Muscle layer of colon (tissue), 2 donors: ENCODE results near the gene CAPN5.

Source experiments
- H3K27ac ChIP-seq: one replicate; pipeline ENCODE4 v1.7.0; 2013; ENCODE audit warnings: low read depth, mild to moderate bottlenecking, low read length, moderate library complexity
- H3K27me3 ChIP-seq, 2 donors: one replicate each; pipeline ENCODE4 v1.7.0; 2013; ENCODE audit warnings: low read length in 2 of 2, mild to moderate bottlenecking in 2 of 2; ENCODE audit not compliant: insufficient read depth in 2 of 2, control insufficient read depth in 1 of 2
- H3K36me3 ChIP-seq: one replicate; pipeline ENCODE4 v1.7.0; 2013; ENCODE audit warnings: mild to moderate bottlenecking, low read length; ENCODE audit not compliant: insufficient read depth
- H3K4me1 ChIP-seq: one replicate; pipeline ENCODE4 v1.7.0; 2013; ENCODE audit warnings: mild to moderate bottlenecking, low read length; ENCODE audit not compliant: insufficient read depth
- H3K4me3 ChIP-seq, 2 donors: one replicate each; pipeline ENCODE4 v1.7.0; 2013; ENCODE audit warnings: low read length in 2 of 2, low read depth in 1 of 2, mild to moderate bottlenecking in 1 of 2, moderate library complexity in 1 of 2
- H3K9ac ChIP-seq: one replicate; pipeline ENCODE4 v1.7.0; 2013; ENCODE audit warnings: low read length
- H3K9me3 ChIP-seq: one replicate; pipeline ENCODE4 v1.7.0; 2013; ENCODE audit warnings: mild to moderate bottlenecking, low read length
- donor health status: abdominal sarcoma.
- donor health status: Adenocarcinoma of cecum.

Gene CAPN5

DNA sequence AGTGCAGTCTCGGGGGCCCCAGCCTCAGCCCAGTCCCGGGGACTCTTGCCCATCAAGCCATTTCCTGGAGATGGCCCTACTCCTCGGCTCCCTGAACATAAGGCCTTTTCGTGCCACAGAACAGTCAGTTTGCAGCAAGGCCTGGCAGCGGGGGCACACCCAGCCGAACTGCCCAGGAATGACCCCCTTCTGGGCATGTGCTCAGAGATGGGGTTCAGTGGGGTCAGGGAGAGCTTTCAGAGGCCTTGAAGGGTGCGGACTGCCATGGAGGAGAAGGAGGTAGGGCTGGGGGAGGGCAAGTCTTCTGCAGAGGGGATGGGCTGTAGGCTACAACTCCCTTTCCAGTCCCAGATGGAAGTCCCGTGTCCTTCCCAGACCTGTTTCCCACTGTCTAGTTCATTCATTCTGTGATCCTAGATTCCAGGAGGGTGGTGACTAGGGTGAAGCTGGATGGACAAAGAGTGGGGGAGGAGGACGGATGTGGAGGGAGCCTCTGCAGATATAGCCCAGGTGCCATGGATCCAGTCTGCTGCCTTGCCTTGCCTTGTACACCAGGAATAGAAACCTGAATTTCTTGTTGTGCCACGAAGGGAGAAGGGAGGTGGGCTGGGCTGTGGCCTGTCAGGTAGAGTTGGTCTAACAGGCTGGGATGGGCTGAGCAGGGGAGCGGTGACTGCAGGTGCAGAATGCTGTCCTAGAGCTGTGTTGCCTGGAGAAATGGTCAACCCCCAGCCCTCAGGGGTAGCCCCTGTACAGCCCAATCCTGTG, 21.6 kb downstream of the CAPN5 start:
- H3K4me1 ChIP-seq: peaks cover under 1% of the 10 kb centered on the region
- H3K27ac ChIP-seq: no peak overlapping the region
- H3K9me3 ChIP-seq: no peaks in the 10 kb centered on the region
- H3K36me3 ChIP-seq: peaks cover under 1% of the 10 kb centered on the region
- H3K4me3 ChIP-seq: no peak overlapping the region
- no peaks in the 10 kb centered on the region for H3K27me3 ChIP-seq
- no peak overlapping the region for H3K9ac ChIP-seq

DNA sequence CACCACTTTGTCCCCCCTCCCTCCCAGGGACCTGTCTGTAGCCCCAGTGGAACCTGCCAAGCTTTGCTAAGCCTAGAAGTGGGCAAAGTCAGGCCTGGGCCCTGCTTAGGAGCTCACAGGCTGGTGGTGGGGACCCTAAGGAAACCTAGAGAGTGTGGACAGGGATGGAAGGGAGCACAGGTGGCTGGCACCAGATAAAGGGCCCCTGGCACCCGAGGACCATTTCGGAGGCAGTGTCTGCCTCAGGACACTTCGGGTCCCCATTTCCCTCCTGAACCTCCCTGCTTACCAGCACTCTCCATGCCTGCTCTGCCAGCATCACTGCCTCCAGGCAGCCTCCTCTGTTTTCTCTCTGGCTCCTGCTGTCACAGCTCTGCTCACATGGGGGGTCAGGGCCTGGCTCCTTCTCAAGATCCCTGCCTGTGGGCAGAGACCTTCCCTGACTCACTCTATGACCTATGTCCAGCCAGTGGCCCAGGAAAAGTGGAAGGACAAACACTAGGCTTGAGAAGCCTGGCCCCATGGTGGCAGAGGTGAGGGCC, 22.3 kb downstream of the CAPN5 start:
- no peak overlapping the region for H3K9ac ChIP-seq
- H3K27me3 ChIP-seq: no peaks in the 10 kb centered on the region
- H3K27ac ChIP-seq: no peak overlapping the region
- no peaks in the 10 kb centered on the region for H3K4me1 ChIP-seq
- H3K36me3 ChIP-seq: peaks cover 7% of the 10 kb centered on the region
- H3K4me3 ChIP-seq: no peak overlapping the region
- no peaks in the 10 kb centered on the region for H3K9me3 ChIP-seq

DNA sequence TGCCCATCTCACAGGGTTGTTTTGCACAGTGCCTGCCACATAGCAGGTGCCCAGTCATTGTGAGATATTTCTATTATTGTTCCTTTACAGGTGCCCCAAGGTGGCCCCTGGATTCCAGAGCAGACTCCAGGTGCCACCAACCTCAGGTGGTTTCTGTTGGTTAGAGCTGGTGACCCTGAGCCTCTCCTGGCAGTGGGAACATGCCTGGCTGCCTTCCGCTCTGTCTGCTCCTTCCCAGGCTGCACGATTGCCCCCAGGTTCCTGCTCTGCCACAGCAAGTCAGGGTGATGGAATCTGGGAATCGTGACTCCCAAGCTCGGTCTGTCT, 23.2 kb downstream of the CAPN5 start:
- H3K36me3 ChIP-seq: peaks cover 14% of the 10 kb centered on the region
- no peaks in the 10 kb centered on the region for H3K4me1 ChIP-seq
- H3K9me3 ChIP-seq: no peaks in the 10 kb centered on the region
- no peak overlapping the region for H3K27ac ChIP-seq
- no peak overlapping the region for H3K9ac ChIP-seq
- H3K4me3 ChIP-seq: no peak overlapping the region
- H3K27me3 ChIP-seq: no peaks in the 10 kb centered on the region

DNA sequence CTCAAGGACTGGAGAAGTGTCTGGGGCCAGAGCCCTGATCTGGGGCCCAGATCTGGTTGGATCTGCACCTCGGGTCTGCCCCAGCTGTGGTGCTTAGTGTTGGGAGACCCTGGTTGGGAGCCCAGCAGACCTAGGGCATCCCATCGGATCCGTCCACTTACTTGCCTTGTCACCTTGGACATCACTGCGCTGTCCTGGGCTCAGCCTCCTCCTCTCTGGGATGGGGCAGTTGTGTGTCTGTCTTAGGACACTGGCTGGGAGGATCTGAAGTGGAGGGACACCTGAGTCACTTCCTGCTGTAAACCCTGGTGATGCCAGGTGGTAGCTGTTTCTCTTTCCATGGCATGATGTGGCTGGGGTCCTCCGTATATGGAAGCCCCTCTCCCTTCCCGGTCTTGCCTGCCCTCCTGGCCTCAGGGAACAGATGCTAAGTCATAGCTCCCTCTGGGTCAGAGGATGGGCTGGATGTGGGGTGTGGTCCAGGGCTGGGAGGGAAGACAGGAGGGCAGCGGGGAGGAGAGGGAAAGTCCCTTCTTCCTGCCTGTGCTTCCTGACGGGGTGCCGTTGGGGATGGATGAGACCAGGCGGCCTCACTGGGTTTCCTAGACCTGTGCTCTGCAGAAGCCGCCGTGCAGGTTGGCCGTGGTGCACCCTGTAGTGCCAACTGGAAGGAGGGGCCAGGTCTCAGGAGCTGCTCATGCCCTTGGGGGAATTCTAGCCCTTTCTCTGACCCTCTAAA, 23.8 kb downstream of the CAPN5 start:
- no peak overlapping the region for H3K27ac ChIP-seq
- no peaks in the 10 kb centered on the region for H3K27me3 ChIP-seq
- H3K4me1 ChIP-seq: no peaks in the 10 kb centered on the region
- no peak overlapping the region for H3K4me3 ChIP-seq
- H3K9ac ChIP-seq: no peak overlapping the region
- H3K36me3 ChIP-seq: peaks cover 18% of the 10 kb centered on the region
- H3K9me3 ChIP-seq: no peaks in the 10 kb centered on the region

DNA sequence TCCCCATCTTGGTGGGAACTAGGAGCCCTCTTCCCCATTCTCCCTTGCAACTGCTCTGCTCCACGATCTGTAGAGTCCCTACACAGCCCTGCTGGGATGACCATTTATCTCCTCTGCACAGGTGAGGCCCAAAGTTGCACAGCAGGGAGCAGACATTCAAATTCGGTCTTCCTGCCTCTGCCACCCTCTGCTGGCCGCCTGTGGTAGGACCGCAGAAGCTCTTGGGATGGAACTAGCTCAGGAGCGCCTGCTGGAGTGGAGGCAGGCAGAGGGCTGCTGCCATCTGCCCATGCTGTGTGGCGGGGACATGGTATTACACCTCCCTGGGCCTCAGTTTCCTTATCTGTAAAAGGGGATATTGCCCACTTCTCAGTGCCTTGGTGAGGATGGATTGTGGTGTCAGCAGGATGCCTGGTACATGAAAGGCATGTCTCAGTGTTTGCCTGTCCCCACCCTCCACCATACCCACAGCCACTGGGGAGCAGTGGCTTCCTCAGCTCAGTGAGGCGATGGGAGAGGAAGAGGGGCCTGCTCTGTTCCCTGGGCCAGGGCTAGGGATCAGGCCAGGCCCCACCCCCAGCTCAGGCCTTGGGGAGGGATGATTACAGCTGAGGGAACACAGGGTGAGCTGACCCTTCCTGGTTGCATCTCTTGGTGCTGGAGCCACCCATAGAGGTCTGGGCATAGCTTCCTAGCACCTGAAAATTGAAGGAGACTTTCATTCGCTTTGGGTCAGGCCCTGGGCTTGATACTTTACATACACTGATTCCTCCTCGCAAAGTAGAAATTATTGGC, 24.6 kb downstream of the CAPN5 start:
- Histone ChIP-seq H3K27ac (no peak overlapping the region), H3K9me3 (no peaks in the 10 kb centered on the region), H3K4me3 (no peak overlapping the region), H3K9ac (no peak overlapping the region), H3K27me3 (no peaks in the 10 kb centered on the region), H3K4me1 (no peaks in the 10 kb centered on the region), H3K36me3 (peaks cover 18% of the 10 kb centered on the region)

DNA sequence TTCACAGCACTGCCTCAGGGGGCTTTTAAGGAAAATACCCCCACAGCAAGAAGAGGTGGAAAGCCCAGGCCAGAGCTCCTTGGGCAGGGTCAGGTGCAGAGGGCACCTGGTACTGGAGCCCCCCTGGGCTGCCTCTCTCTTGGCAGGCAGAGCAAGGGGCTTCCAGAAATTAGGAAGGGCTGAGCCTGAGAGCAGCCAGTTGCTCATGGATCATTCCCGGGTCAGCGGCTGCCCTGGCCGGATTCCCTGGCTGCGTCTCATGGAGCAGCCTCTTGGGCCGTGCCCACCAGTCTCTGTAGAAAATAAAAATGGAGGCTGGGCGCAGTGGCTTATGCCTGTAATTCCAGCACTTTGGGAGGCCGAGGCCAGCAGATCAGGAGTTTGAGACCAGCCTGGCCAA, 25.6 kb downstream of the CAPN5 start:
- H3K9me3 ChIP-seq: no peaks in the 10 kb centered on the region
- peaks cover 18% of the 10 kb centered on the region for H3K36me3 ChIP-seq
- H3K9ac ChIP-seq: no peak overlapping the region
- H3K4me1 ChIP-seq: no peaks in the 10 kb centered on the region
- no peak overlapping the region for H3K4me3 ChIP-seq
- no peaks in the 10 kb centered on the region for H3K27me3 ChIP-seq
- H3K27ac ChIP-seq: no peak overlapping the region

DNA sequence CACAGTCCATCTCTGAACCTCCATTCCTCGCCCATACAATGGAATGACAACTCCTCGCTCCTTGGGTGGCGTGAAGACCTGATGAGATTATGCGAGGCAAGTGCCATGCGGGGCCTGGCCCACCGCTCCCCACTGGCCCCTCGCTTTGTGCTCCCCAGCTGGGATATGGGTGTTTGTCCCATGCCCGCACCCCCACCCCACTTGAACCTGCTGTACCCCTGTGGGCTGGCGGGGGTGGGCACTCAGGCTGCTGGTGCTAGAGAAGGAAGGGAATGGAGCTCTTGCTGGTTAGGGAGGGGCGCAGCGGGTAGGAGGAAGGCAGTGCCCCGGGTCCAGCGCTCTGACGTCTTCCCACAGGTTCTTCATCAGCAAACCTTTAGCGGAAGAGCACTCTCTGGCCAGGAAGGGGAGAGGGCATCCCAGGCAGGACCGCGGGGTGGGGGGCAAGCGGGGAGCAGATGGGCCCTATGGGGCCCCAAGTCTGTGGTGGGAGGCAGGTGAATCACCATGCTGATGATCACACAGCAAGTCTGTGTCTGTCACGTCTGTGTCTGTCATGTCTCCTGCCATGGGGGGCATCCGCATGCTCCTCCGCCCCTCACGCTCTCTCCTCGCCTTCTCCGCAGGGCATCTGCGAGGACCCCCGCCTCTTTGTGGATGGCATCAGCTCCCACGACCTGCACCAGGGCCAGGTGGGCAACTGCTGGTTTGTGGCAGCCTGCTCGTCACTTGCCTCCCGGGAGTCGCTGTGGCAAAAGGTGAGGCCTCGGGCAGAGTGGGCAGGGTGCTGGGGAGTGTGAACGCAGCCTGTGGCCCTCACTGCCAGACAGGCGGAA, 26.5 kb downstream of the CAPN5 start:
- H3K9ac ChIP-seq: no peak overlapping the region
- H3K27me3 ChIP-seq: no peaks in the 10 kb centered on the region
- no peaks in the 10 kb centered on the region for H3K9me3 ChIP-seq
- H3K4me3 ChIP-seq: no peak overlapping the region
- H3K27ac ChIP-seq: no peak overlapping the region
- peaks cover 18% of the 10 kb centered on the region for H3K36me3 ChIP-seq
- H3K4me1 ChIP-seq: no peaks in the 10 kb centered on the region

DNA sequence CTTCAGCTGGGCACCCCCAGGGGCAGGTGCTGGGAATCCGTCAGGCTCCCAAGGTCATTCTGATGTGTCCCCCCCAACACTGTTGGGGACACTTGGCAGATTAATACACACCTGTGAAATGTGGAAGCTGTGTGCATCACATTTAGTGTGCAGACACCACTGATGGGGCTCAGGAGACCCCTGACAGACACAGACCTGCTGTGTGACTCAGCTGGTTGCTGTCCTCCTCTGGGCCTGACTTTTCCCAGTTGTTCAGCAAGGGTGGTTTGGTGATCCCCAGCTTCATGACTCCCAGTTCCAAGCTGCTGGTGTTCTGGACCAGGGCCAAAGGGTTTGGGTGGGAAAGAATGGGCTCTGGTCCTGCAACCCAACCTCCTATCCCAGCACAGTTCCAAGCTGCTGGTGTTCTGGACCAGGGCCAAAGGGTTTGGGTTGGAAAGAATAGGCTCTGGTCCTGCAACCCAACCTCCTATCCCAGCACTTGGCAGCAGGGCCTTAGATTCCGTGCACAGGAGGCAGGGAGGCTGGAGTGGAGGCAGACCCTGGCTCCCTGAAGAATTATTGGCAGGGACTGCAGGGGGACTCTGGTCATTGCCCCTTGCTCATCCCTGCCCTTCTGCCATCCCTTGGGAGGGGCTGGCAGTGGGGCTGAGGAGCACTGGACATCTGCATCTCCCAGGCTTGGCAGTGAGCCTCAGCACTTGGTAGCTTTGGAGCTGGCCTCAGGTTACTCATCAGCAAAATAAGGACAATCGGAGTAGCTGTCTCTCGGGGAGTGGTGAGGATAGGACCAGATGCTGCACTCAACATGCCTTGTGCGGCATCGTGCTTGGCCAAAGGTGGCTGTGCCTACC, 27.4 kb downstream of the CAPN5 start:
- Histone ChIP-seq H3K4me1 (no peaks in the 10 kb centered on the region), H3K9ac (no peak overlapping the region), H3K27ac (no peak overlapping the region)

DNA sequence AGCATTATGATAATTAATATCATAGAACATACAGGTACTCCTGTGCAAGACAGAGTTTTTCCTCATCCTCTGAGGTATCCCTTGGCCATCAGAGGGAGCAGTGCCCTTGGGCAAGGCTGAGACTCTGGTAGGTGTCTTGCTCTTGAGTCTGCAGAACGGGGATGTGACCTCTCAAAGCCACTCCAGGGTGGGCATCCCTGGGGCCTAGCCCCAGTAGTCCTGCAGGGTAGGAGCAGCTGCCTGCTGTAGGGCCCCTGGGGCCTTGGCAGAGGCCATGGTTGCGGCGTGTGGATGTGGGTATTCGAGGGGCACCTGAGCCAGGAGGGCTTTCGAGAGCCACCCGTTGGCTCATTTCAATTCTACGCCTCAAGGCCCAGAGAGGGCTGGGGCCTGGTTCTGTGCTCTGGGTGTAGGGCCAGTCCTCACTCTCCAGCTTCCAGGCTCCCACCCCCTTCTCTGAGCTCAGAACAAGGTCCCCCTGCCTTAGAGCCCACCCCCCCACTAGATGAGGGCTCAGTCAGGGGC, 28.1 kb downstream of the CAPN5 start:
- H3K36me3 ChIP-seq: peaks cover 18% of the 10 kb centered on the region
- no peak overlapping the region for H3K9ac ChIP-seq
- H3K27me3 ChIP-seq: no peaks in the 10 kb centered on the region
- no peak overlapping the region for H3K27ac ChIP-seq
- no peaks in the 10 kb centered on the region for H3K9me3 ChIP-seq
- H3K4me3 ChIP-seq: no peak overlapping the region
- H3K4me1 ChIP-seq: no peaks in the 10 kb centered on the region

More for the DNA sequence above, 27.4 kb downstream of the CAPN5 start:
- Histone ChIP-seq H3K36me3 (peaks cover 18% of the 10 kb centered on the region), H3K27me3 (no peaks in the 10 kb centered on the region), H3K4me3 (no peak overlapping the region), H3K9me3 (no peaks in the 10 kb centered on the region)
